H1 (cell line): Measurements from ENCODE around the gene KANSL1. TPM values are rescaled to one million over a fixed set of nuclear protein-coding genes. Genes with fewer than 3 reads are reported as not detected.
"Not testable (repeated sequence)": the region's sequence is repeated elsewhere in the genome, so short reads cannot be mapped to it uniquely, and the experiment has no call there.

Experiments used
- CTCF ChIA-PET: fragments of 300-600 bp; sonication (Branson Sonifier 250); formaldehyde crosslinking; loops from one replicate; lab custom pipeline; 2021; ENCODE audit not compliant: partially characterized antibody; lab: Charles Lee
- POLR2A ChIA-PET: fragments of 300-600 bp; sonication (Branson Sonifier 250); formaldehyde crosslinking; loops from one replicate; lab custom pipeline; 2021; ENCODE audit warnings: inconsistent platforms; ENCODE audit not compliant: partially characterized antibody; lab: Charles Lee
- DNase-seq, 2 experiments: peaks; one replicate each; pipeline versions ENCODE4 v3.0.0 to v3.0.0-alpha.2; 2010 to 2022; ENCODE audit warnings: low spot score in 2 of 2, low read depth in 1 of 2, mixed read lengths in 1 of 2
- FAIRE-seq: peaks from 2 replicates; lab custom pipeline; 2011; peaks lifted over from hg19 to GRCh38; lab: Jason Lieb, UNC
- H2AFZ ChIP-seq: 2 replicates; pipeline ENCODE4 v1.8.1; 2012; ENCODE audit warnings: low read length, inconsistent platforms
- H2AK5ac ChIP-seq: 2 replicates; pipeline ENCODE4 v1.6.1; 2013; ENCODE audit warnings: low read depth, low read length
- H2BK120ac ChIP-seq: replicated peaks from 2 replicates; pipeline ENCODE3; 2013; ENCODE audit warnings: low read depth, low read length, inconsistent platforms
- H2BK12ac ChIP-seq: 2 replicates; pipeline ENCODE4 v1.6.1; 2013; ENCODE audit warnings: low read depth, low read length
- H2BK15ac ChIP-seq: 2 replicates; pipeline ENCODE4 v1.6.1; 2013; ENCODE audit warnings: low read length
- H2BK20ac ChIP-seq: 2 replicates; pipeline ENCODE4 v1.6.1; 2013; ENCODE audit warnings: low read length
- H2BK5ac ChIP-seq: 2 replicates; pipeline ENCODE4 v1.6.1; 2013; ENCODE audit warnings: low read depth, low read length
- H3K14ac ChIP-seq: 2 replicates; pipeline ENCODE4 v1.6.1; 2013; ENCODE audit warnings: inconsistent platforms; ENCODE audit not compliant: insufficient read length
- H3K18ac ChIP-seq: 2 replicates; pipeline ENCODE4 v1.6.1; 2013; ENCODE audit warnings: low read length; ENCODE audit errors: extremely low read depth
- H3K23ac ChIP-seq: 2 replicates; pipeline ENCODE4 v1.6.1; 2013; ENCODE audit warnings: inconsistent platforms; ENCODE audit not compliant: insufficient read length
- H3K23me2 ChIP-seq: 2 replicates; pipeline ENCODE4 v1.6.1; 2013; ENCODE audit warnings: low read depth, low read length
- H3K27ac ChIP-seq: 2 replicates; pipeline ENCODE4 v1.6.1; 2011; ENCODE audit warnings: low read depth, low read length, inconsistent platforms
- H3K27me3 ChIP-seq, 4 experiments: replicated peaks in 1 of 4; 1 replicate in 1 of 4; 2 replicates in 3 of 4; pipeline versions ENCODE4 v1.6.1 to v1.8.1; 2011 to 2013; ENCODE audit warnings: low read length in 3 of 4, mild to moderate bottlenecking in 3 of 4, inconsistent platforms in 2 of 4, mixed read lengths in 2 of 4, moderate library complexity in 1 of 4; ENCODE audit not compliant: control insufficient read depth in 3 of 4, insufficient read depth in 3 of 4; ENCODE audit errors: extremely low read depth in 1 of 4
- H3K36me3 ChIP-seq, 4 experiments: 2 replicates each; pipeline versions ENCODE4 v1.6.1 to v1.8.1; 2011 to 2013; ENCODE audit warnings: mild to moderate bottlenecking in 4 of 4, low read length in 3 of 4, moderate library complexity in 2 of 4, control low read depth in 1 of 4, inconsistent platforms in 1 of 4; ENCODE audit not compliant: insufficient read depth in 4 of 4, control insufficient read depth in 2 of 4
- H3K4ac ChIP-seq: replicated peaks from 2 replicates; pipeline ENCODE3; 2013; ENCODE audit warnings: low read length, low read depth, mixed read lengths, inconsistent platforms; ENCODE audit not compliant: insufficient read length
- H3K4me1 ChIP-seq, 4 experiments: replicated peaks in 1 of 4; 1 replicate in 1 of 4; 2 replicates in 3 of 4; pipeline versions ENCODE4 v1.6.1 to v1.8.1; 2011 to 2013; ENCODE audit warnings: low read length in 3 of 4, inconsistent platforms in 2 of 4, mixed read lengths in 1 of 4; ENCODE audit not compliant: insufficient read depth in 4 of 4, control insufficient read depth in 3 of 4
- H3K4me2 ChIP-seq, 2 experiments: 2 replicates each; pipeline versions ENCODE4 v1.6.1 to v1.8.1; 2011 to 2013; ENCODE audit warnings: low read depth in 2 of 2, low read length in 2 of 2, control low read depth in 1 of 2, inconsistent platforms in 1 of 2, mild to moderate bottlenecking in 1 of 2; ENCODE audit not compliant: insufficient read depth in 1 of 2
- H3K4me3 ChIP-seq, 4 experiments: fragments of 200-600, 300-600 bp in 1 of 4; sonication (generic), shearing (Covaris generic), sonication (Bioruptor Twin) in 1 of 4; 2 replicates each; pipeline versions ENCODE4 v1.5.1 to v1.8.1; 2011 to 2016; ENCODE audit warnings: low read length in 4 of 4, low read depth in 3 of 4, control low read depth in 2 of 4, inconsistent platforms in 2 of 4, mild to moderate bottlenecking in 2 of 4, mixed read lengths in 1 of 4, moderate library complexity in 1 of 4; ENCODE audit not compliant: insufficient read depth in 2 of 4; ENCODE audit errors: extremely low read depth in 1 of 4
- H3K56ac ChIP-seq: replicated peaks from 2 replicates; pipeline ENCODE3; 2013; ENCODE audit warnings: low read depth, mild to moderate bottlenecking, mixed read lengths, low read length, inconsistent platforms; ENCODE audit not compliant: insufficient read length
- H3K79me1 ChIP-seq: 2 replicates; pipeline ENCODE4 v1.6.1; 2013; ENCODE audit warnings: low read depth, low read length, control low read depth
- H3K79me2 ChIP-seq, 2 experiments: 2 replicates each; pipeline versions ENCODE4 v1.6.1 to v1.8.1; 2012 to 2013; ENCODE audit warnings: low read length in 2 of 2, mild to moderate bottlenecking in 2 of 2, inconsistent platforms in 1 of 2; ENCODE audit not compliant: insufficient read depth in 2 of 2, control insufficient read depth in 1 of 2
- H3K9ac ChIP-seq, 4 experiments: replicated peaks in 1 of 4; 1 replicate in 1 of 4; 2 replicates in 3 of 4; pipeline versions ENCODE4 v1.6.1 to v1.8.1; 2011 to 2013; ENCODE audit warnings: low read depth in 3 of 4, low read length in 3 of 4, control low read depth in 2 of 4, mild to moderate bottlenecking in 2 of 4, moderate library complexity in 2 of 4, inconsistent platforms in 1 of 4; ENCODE audit errors: extremely low read depth in 1 of 4
- H3K9me3 ChIP-seq, 2 experiments: 2 replicates each; pipeline versions ENCODE4 v1.6.1 to v1.8.1; 2012 to 2013; ENCODE audit warnings: mild to moderate bottlenecking in 2 of 2, moderate library complexity in 2 of 2, control low read depth in 1 of 2, inconsistent platforms in 1 of 2, low read depth in 1 of 2, low read length in 1 of 2, mixed read lengths in 1 of 2; ENCODE audit not compliant: insufficient read depth in 2 of 2
- H4K20me1 ChIP-seq, 2 experiments: replicated peaks in 1 of 2; 2 replicates each; pipeline versions ENCODE3 to v1.8.1; 2011 to 2013; ENCODE audit warnings: inconsistent platforms in 2 of 2, low read length in 2 of 2, mild to moderate bottlenecking in 1 of 2; ENCODE audit not compliant: insufficient read depth in 2 of 2, control insufficient read depth in 1 of 2
- H4K5ac ChIP-seq: 2 replicates; pipeline ENCODE4 v1.6.1; 2013; ENCODE audit warnings: low read length, low read depth, mixed read lengths, inconsistent platforms; ENCODE audit not compliant: insufficient read length
- H4K8ac ChIP-seq: 2 replicates; pipeline ENCODE4 v1.8.0; 2013; ENCODE audit warnings: mild to moderate bottlenecking, moderate library complexity, low read length, inconsistent platforms; ENCODE audit not compliant: insufficient read depth; ENCODE audit errors: extremely low read depth
- H4K91ac ChIP-seq: replicated peaks from 2 replicates; pipeline ENCODE3; 2013; ENCODE audit warnings: low read length, mixed read lengths, inconsistent platforms; ENCODE audit not compliant: insufficient read length
- WGBS, 2 experiments: shearing (Covaris generic) in 1 of 2; methylation state at CpG; one replicate each; pipeline versions ENCODE4 v1.1.6 to v1.1.7; 2013 to 2015; ENCODE audit warnings: low lambda C conversion rate in 2 of 2, mixed read lengths in 2 of 2, inconsistent platforms in 1 of 2, low coverage in 1 of 2, missing lambda C conversion rate in 1 of 2; ENCODE audit not compliant: insufficient replicate concordance in 2 of 2, insufficient coverage in 1 of 2, insufficient read length in 1 of 2; ENCODE audit errors: extremely low coverage in 1 of 2, missing lambda C conversion rate in 1 of 2; 5-methylcytosine and 5-hydroxymethylcytosine counted together
- polyA plus RNA-seq, 7 experiments: library from polyadenylated mRNA; depleted of rRNA in 3 of 7; stranded (reverse) in 5 of 7; unstranded in 2 of 7; fragments of >200 nt in 5 of 7; fragments of 200-250 nt in 2 of 7; gene quantifications; 1 replicate in 5 of 7; 2 replicates in 1 of 7; 4 replicates in 1 of 7; pipeline versions ENCODE4 v1.2.1 to v1.2.3, GENCODE V29; 2011 to 2013; ENCODE audit warnings: missing spikeins in 2 of 7, mixed read lengths in 2 of 7
- total RNA-seq: library from RNA; stranded (reverse); fragmentation: NEBNext Ultra II Directional; extraction: Animal tissue kit (Norgen Biotek cat#: 25700); gene quantifications from 2 replicates; pipeline ENCODE4 v1.2.1, GENCODE V29; 2021

KANSL1 gene
- total and polyA plus RNA-seq, 2 of the 8 experiments (the other 6 are each of a cell fraction or from before 2014, with no cell fraction given): 34.0 to 128 TPM

DNA sequence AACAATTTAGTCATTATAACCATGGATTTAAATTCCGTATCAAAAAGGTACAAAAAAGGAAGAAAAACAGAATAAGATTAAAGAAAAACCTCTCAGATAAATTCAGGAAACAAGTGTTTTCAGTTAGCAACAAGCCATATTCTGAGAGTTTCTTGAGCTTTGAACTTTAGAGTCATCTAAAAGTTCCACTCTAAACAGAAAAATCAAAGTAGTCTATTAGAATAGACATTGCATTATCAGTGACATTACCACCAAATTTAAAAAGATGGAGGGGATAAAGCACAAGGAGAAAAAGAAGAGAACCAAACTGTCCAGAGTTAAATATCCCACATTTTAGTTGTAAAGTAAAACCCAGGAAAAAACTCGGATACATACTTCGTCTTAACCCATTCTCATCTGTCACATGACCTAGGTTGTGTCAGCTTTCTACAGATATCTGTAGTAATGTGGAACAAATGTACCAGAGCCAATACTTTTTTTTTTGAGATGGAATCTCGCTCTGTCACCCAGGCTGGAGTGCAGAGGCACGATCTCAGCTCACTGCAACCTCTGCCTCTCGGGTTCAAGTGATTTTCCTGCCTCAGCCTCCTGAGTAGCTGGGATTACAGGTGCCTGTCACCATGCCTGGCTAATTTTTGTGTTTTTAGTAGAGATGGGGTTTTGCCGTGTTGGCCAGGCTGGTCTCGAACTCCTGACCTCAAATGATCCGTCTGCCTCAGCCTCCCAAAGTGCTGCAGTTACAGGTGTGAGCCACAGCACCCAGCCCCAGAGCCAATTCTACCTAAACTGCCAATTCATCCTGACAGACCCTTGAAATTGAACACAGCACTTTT lies 91.2 kb downstream of the KANSL1 start:
- not testable (repeated sequence) for H2AK5ac ChIP-seq, H3K18ac ChIP-seq, H3K4me2 ChIP-seq, H3K36me3 ChIP-seq, H3K27ac ChIP-seq, H3K9me3 ChIP-seq, H3K79me1 ChIP-seq, H3K4me1 ChIP-seq, H3K4me3 ChIP-seq, H3K23ac ChIP-seq, H3K4ac ChIP-seq, H3K14ac ChIP-seq, H3K23me2 ChIP-seq, H2BK5ac ChIP-seq, H3K56ac ChIP-seq, DNase-seq, H3K27me3 ChIP-seq, H2BK120ac ChIP-seq, H2BK12ac ChIP-seq, H2BK20ac ChIP-seq, H2BK15ac ChIP-seq, H3K9ac ChIP-seq, H4K5ac ChIP-seq, H4K91ac ChIP-seq, H4K8ac ChIP-seq, H2AFZ ChIP-seq
- H4K20me1 ChIP-seq: peaks cover 6 to 15% of the 10 kb centered on the region in 2 experiments
- WGBS, 2 experiments: 87% methylated on average over 9 of the region's 9 CpGs; no CpG with 5 or more reads in 1 of the 2 experiments
- POLR2A ChIA-PET: interaction anchor here (1.1 to 1.3 kb wide), 3 partner anchors 31 to 91 kb away, joined by 4 to 7 read pairs (median 5); partner anchors contain the start of gene KANSL1
- CTCF ChIA-PET: interaction anchor here (0.7 to 1.1 kb wide), 2 partner anchors 57 to 85 kb away, joined by 3 to 5 read pairs; no protein-coding TSS in a partner anchor
- peaks cover 15 to 97% of the 10 kb centered on the region in 2 experiments for H3K79me2 ChIP-seq
- peak; percentile 42 for FAIRE-seq
